Measurements from ENCODE around the gene YAP1.

The YAP1 gene

GRCh38 chr11:102121329-102121728, 11.1 kb downstream of the YAP1 start:
- DNase-seq (ENCODE audit: low read depth), result no peak
- H3K4me3 ChIP-seq (ENCODE audit: low read depth, low read length), result no peak overlapping the region
- TF ChIP-seq CTCF (IDR thresholded peaks at IDR 0.05; ENCODE audit: low read depth, low read length, missing control alignments), result no peak

GRCh38 chr11:102134597-102134996, 24.4 kb downstream of the YAP1 start:
- TF ChIP-seq CTCF (IDR thresholded peaks at IDR 0.05; ENCODE audit: low read depth, low read length, missing control alignments), result no peak
- no peak overlapping the region for H3K4me3 ChIP-seq (ENCODE audit: low read depth, low read length)
- DNase-seq (ENCODE audit: low read depth), result no peak

GRCh38 chr11:102135256-102135655, 25.0 kb downstream of the YAP1 start:
- no peak for TF ChIP-seq CTCF (IDR thresholded peaks at IDR 0.05; ENCODE audit: low read depth, low read length, missing control alignments)
- no peak overlapping the region for H3K4me3 ChIP-seq (ENCODE audit: low read depth, low read length)
- no peak for DNase-seq (ENCODE audit: low read depth)

- H3K4me3 ChIP-seq (ENCODE audit: low read depth, low read length), result no peak overlapping the region
- DNase-seq (ENCODE audit: low read depth), result no peak
- TF ChIP-seq CTCF (IDR thresholded peaks at IDR 0.05; ENCODE audit: low read depth, low read length, missing control alignments), result no peak
Measured at GRCh38 chr11:102138223-102138622, 28.0 kb downstream of the YAP1 start.

- TF ChIP-seq CTCF (IDR thresholded peaks at IDR 0.05; ENCODE audit: low read depth, low read length, missing control alignments), result no peak
- H3K4me3 ChIP-seq (ENCODE audit: low read depth, low read length), result no peak overlapping the region
- DNase-seq (ENCODE audit: low read depth), result no peak
Measured at GRCh38 chr11:102138670-102139069, 28.4 kb downstream of the YAP1 start.

- TF ChIP-seq CTCF (IDR thresholded peaks at IDR 0.05; ENCODE audit: low read depth, low read length, missing control alignments), result no peak
- no peak for DNase-seq (ENCODE audit: low read depth)
- H3K4me3 ChIP-seq (ENCODE audit: low read depth, low read length), result no peak overlapping the region
Measured at GRCh38 chr11:102139081-102139498, 28.8 kb downstream of the YAP1 start.

GRCh38 chr11:102142333-102142732, 32.1 kb downstream of the YAP1 start:
- no peak for TF ChIP-seq CTCF (IDR thresholded peaks at IDR 0.05; ENCODE audit: low read depth, low read length, missing control alignments)
- no peak for DNase-seq (ENCODE audit: low read depth)
- no peak overlapping the region for H3K4me3 ChIP-seq (ENCODE audit: low read depth, low read length)
